Neural cell (in vitro differentiated cells): ENCODE measurements around the gene COL6A2.

ENCODE experiments used
- EZH2 ChIP-seq: fragments of 200-600, 300-800 bp; shearing (Covaris generic), sonication (generic); IDR thresholded peaks from 2 replicates; pipeline ENCODE4 v1.6.1; 2014; ENCODE audit warnings: antibody characterized with exemption, low read length, borderline replicate concordance, mild to moderate bottlenecking; ENCODE audit not compliant: insufficient read depth, poor library complexity, severe bottlenecking
- MXI1 ChIP-seq: fragments of 450-650 bp; conservative IDR thresholded peaks from 2 replicates; pipeline ENCODE4 v1.6.1; 2014; ENCODE audit warnings: antibody characterized with exemption, mild to moderate bottlenecking; ENCODE audit not compliant: poor library complexity, severe bottlenecking
- POLR2AphosphoS5 ChIP-seq: IDR thresholded peaks from 2 replicates; pipeline ENCODE4 v1.6.1; 2012
- RAD21 ChIP-seq: fragments of 450-650 bp; conservative IDR thresholded peaks from 2 replicates; pipeline ENCODE4 v1.6.1; 2014; ENCODE audit warnings: antibody characterized with exemption, mild to moderate bottlenecking, moderate library complexity
- TAF1 ChIP-seq: IDR thresholded peaks from 2 replicates; pipeline ENCODE4 v1.6.1; 2012; ENCODE audit warnings: low read depth
- TF ChIP-seq, protein P1 (sequence below): fragments of 450-650 bp; IDR thresholded peaks from 2 replicates; pipeline ENCODE4 v1.5.1; 2014; ENCODE audit warnings: antibody characterized with exemption, mild to moderate bottlenecking, moderate library complexity; ENCODE audit not compliant: poor library complexity, severe bottlenecking
- TF ChIP-seq, protein P2 (sequence below): IDR thresholded peaks from 2 replicates; pipeline ENCODE4 v1.6.1; 2012; ENCODE audit warnings: borderline replicate concordance

DNA sequence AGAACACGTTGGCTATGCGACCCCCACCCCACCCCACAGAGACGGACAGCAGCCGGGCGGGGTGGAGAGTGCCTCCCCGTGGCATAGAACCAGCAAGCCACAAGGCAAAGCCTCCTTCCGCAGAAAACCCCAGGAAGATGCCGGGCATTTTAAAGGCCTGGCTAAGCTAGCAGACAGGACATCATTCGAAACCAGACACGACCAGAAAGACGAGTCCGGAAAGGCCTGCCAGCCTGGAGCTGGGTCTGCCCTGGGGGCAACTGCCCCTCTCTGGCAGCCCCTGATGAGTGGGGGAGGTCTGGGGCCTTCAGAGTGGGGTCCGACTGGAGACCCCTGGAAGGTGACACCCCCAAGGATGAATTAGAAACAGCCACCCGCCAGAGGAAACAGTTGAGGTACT, 48.9 kb downstream of the COL6A2 start:
- TF ChIP-seq, protein P1, sequence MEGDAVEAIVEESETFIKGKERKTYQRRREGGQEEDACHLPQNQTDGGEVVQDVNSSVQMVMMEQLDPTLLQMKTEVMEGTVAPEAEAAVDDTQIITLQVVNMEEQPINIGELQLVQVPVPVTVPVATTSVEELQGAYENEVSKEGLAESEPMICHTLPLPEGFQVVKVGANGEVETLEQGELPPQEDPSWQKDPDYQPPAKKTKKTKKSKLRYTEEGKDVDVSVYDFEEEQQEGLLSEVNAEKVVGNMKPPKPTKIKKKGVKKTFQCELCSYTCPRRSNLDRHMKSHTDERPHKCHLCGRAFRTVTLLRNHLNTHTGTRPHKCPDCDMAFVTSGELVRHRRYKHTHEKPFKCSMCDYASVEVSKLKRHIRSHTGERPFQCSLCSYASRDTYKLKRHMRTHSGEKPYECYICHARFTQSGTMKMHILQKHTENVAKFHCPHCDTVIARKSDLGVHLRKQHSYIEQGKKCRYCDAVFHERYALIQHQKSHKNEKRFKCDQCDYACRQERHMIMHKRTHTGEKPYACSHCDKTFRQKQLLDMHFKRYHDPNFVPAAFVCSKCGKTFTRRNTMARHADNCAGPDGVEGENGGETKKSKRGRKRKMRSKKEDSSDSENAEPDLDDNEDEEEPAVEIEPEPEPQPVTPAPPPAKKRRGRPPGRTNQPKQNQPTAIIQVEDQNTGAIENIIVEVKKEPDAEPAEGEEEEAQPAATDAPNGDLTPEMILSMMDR: no peak
- TF ChIP-seq POLR2AphosphoS5: no peak
- TF ChIP-seq RAD21: no peak
- no peak for TF ChIP-seq EZH2
- TF ChIP-seq MXI1: no peak
- TF ChIP-seq, protein P2, sequence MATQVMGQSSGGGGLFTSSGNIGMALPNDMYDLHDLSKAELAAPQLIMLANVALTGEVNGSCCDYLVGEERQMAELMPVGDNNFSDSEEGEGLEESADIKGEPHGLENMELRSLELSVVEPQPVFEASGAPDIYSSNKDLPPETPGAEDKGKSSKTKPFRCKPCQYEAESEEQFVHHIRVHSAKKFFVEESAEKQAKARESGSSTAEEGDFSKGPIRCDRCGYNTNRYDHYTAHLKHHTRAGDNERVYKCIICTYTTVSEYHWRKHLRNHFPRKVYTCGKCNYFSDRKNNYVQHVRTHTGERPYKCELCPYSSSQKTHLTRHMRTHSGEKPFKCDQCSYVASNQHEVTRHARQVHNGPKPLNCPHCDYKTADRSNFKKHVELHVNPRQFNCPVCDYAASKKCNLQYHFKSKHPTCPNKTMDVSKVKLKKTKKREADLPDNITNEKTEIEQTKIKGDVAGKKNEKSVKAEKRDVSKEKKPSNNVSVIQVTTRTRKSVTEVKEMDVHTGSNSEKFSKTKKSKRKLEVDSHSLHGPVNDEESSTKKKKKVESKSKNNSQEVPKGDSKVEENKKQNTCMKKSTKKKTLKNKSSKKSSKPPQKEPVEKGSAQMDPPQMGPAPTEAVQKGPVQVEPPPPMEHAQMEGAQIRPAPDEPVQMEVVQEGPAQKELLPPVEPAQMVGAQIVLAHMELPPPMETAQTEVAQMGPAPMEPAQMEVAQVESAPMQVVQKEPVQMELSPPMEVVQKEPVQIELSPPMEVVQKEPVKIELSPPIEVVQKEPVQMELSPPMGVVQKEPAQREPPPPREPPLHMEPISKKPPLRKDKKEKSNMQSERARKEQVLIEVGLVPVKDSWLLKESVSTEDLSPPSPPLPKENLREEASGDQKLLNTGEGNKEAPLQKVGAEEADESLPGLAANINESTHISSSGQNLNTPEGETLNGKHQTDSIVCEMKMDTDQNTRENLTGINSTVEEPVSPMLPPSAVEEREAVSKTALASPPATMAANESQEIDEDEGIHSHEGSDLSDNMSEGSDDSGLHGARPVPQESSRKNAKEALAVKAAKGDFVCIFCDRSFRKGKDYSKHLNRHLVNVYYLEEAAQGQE: no peak
- TF ChIP-seq TAF1: no peak
